NCI-H69 (cell line): ENCODE data around the gene IMMP2L.
"Not testable (repeated sequence)": the region's sequence is repeated elsewhere in the genome, so short reads cannot be mapped to it uniquely, and the experiment has no call there.

Experiments
- DNase-seq: peaks from one replicate; lab custom pipeline; 2025; lab: John Stamatoyannopoulos, UW

Gene IMMP2L

GRCh38 chr7:111460695-111461094 is 101.6 kb downstream of the IMMP2L start:
- no peak for DNase-seq

DNA sequence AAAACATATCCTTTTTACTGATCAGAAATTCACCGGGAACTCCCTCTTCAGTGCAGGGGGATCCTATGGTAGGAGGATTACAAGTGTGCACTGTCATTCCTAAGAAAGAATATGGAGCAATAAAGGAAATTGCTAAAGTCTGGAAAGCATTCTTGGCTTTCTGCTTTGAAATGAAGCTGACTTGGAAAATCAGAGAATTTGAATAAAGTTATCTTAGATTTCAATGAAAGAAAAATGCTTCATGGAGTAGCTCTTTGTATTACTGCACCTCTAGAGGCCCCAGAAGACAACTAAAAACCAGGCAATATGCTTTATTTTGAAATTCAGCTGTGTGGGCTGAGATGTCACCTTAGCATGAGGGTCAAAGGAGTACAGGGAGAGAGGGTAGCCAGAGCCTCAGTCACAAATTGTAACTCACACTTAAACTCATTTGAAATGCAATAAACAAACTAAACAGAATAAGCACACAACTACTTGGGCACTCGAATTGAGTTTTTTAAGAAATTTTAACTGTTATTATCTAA is 102.5 kb downstream of the IMMP2L start:
- no peak for DNase-seq

- no peak for DNase-seq
Measured at GRCh38 chr7:111459065-111459756, 103.1 kb downstream of the IMMP2L start.

DNA sequence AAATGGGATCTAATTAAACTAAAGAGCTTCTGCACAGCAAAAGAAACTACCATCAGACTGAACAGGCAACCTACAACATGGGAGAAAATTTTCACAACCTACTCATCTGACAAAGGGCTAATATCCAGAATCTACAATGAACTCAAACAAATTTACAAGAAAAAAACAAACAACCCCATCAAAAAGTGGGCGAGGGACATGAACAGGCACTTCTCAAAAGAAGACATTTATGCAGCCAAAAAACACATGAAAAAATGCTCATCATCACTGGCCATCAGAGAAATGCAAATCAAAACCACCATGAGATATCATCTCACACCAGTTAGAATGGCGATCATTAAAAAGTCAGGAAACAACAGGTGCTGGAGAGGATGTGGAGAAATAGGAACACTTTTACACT is 111.6 kb downstream of the IMMP2L start:
- not testable (repeated sequence) for DNase-seq

- DNase-seq, result not testable (repeated sequence)
Measured at GRCh38 chr7:111447502-111447901, 114.8 kb downstream of the IMMP2L start.

- no peak for DNase-seq
Measured at GRCh38 chr7:111439977-111440376, 122.3 kb downstream of the IMMP2L start.

GRCh38 chr7:111438369-111439289 is 123.7 kb downstream of the IMMP2L start:
- DNase-seq, result no peak

DNA sequence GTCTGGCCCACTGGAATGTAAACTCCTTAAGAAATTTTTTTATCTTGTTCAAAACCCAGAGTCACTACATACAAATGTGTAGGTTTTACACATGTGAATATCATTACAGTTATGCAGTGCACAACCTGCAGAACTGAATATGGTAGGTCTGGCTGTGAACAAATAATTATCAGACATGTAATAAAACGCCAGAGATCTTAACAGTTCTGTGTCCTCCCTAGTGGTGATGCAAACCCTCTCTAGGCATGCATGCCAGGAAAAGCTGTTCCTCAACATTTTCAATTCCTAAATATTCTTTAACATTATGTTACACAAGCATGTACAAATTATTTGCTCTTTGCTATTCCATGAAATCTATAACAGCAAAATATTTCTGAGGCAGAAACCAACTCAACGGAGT is 124.6 kb downstream of the IMMP2L start:
- no peak for DNase-seq

- DNase-seq, result no peak
Measured at GRCh38 chr7:111436608-111437007, 125.7 kb downstream of the IMMP2L start.

GRCh38 chr7:111433426-111433825 is 128.9 kb downstream of the IMMP2L start:
- no peak for DNase-seq

DNA sequence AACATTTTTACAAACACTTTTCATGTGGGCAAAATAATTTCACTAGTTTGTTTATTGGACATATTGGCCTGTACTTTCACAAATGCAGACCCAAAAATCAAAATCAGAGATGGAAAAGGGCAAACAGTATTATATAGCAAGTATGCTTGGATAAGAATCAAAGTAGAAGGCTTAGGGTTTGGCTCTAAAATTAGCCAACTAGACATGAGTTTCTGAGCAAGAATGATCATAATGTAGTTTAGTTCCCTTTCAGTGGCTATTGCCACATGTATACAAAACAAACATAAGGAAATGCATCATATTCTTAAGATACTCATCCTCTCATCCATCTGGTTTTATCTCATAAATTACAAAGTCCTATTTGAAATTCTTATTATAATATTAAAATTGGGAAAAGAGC is 132.5 kb downstream of the IMMP2L start:
- no peak for DNase-seq

- DNase-seq, result peak; percentile 11
Measured at GRCh38 chr7:111424768-111425167, 137.5 kb downstream of the IMMP2L start.

DNA sequence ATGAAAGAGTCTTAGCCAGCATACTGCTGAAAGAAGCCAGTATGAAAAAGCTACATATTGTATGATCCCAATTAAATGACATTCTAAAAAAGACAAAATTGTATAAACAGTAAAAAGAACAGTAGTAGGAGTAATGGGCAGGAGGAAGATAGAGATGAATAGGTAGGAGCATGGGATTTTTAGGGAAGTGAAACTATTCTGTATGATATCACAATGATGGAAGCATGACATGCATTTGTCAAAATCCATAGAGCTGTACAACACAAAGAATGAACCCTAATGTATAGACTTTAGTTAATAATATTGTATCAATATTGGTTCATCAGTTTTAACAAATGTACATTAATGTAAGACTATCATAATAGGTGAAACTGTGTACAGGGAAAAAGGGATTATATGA is 147.9 kb downstream of the IMMP2L start:
- DNase-seq, result no peak

GRCh38 chr7:111413739-111414138 is 148.6 kb downstream of the IMMP2L start:
- no peak for DNase-seq

GRCh38 chr7:111410899-111411298 is 151.4 kb downstream of the IMMP2L start:
- no peak for DNase-seq

DNA sequence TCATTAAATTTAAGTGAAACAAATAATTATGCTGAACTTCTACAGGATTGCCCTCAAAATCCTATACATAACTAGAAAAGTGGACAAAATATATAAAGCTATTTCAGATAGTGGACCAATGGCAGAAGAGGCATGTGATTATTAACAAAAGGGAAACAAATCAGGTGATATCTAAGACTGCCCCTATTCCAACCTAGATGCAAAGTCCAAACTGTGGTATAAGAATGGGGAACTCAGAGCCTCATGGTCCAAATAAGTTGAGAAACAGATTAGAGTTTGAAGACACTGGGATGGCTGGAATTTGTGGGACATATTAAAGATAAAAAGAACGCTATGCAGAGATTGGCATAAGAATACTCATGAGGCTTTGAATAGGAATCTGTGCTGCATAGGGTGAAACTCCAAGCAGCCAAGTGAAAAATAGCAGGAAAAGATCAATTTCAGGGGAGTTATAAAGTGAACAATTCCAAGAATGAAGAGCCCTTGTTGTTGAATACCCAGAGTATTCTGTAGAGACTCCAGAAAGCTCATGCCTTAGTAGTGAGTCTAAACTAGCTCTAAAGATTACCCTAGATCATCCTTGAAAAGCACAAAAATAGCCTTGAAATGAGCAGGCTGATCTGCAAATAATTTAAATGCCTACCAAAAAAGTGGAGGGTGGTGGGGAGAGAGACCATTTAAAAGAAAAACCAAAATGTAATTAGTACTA is 152.4 kb downstream of the IMMP2L start:
- no peak for DNase-seq

DNA sequence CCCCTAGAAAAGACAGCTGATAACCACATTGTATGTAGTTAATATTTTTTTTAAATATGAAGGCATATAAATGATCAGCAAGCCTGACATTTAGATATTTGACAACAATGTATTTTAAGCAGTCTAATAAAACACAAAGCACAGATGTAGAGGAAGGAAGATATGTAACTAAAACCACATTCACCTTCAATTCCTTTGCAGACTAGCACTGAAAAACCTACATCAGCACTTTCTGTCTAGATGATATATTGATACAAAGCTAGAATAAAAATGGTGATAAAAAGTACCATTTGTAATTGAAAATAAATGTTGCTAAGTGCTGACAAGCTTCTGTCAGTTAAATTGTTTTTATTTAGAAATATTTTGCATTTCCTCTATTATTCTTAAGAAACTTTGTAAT is 153.6 kb downstream of the IMMP2L start:
- DNase-seq, result no peak

- DNase-seq, result no peak
Measured at GRCh38 chr7:111407258-111407657, 155.0 kb downstream of the IMMP2L start.

- no peak for DNase-seq
Measured at GRCh38 chr7:111405621-111406020, 156.7 kb downstream of the IMMP2L start.

- no peak for DNase-seq
Measured at GRCh38 chr7:111401516-111401915, 160.8 kb downstream of the IMMP2L start.

DNA sequence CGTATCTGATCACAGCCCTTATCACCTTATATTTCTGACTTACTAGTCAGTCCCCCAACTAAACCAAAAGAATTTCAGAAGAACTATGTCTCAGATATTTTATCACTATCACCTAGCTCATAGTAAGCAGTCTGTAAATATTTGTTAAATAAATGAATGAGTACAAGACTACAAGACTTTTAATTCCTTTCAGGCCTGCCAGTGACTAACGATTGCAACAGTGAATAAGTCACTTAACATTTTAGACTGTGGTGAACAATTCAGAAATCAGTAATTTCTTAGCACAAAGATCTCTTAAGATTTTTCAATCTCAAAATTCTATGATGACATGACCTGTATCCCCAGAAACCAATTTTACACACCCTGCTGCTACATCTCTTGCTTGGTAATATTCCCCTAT is 162.2 kb downstream of the IMMP2L start:
- no peak for DNase-seq

- peak; percentile 29 for DNase-seq
Measured at GRCh38 chr7:111394891-111395290, 167.4 kb downstream of the IMMP2L start.
